Activated CD4-positive, alpha-beta memory T cell treated with anti-CD3 and anti-CD28 coated beads, Interleukin-2, amount 10 ng/mL, durations not matched to agents 7 days and 5 days (primary cell): ENCODE results near the gene RGS14. TPM values are rescaled to one million over a fixed set of nuclear protein-coding genes. Genes with fewer than 3 reads are reported as not detected.
A peak's percentile ranks its signal among the peaks of the same experiment; 100 is the strongest.

Source experiments
- CTCF ChIA-PET: fragments of 350-600 bp; sonication (Branson Sonifier 250); formaldehyde crosslinking; loops from one replicate; lab custom pipeline; 2021; ENCODE audit warnings: antibody characterized with exemption, inconsistent platforms; lab: Charles Lee
- POLR2A ChIA-PET: fragments of 350-600 bp; sonication (Branson Sonifier 250); formaldehyde crosslinking; loops from one replicate; lab custom pipeline; 2021; ENCODE audit warnings: antibody characterized with exemption; lab: Charles Lee
- DNase-seq: peaks from one replicate; pipeline ENCODE4 v3.0.0-alpha.2; 2020
- H3K27ac Mint-ChIP-seq: one replicate; pipeline ENCODE4 v1.8.0; 2021; ENCODE audit warnings: mild to moderate bottlenecking, mixed read lengths
- H3K27me3 Mint-ChIP-seq: one replicate; pipeline ENCODE4 v1.8.0; 2021; ENCODE audit warnings: mixed read lengths
- H3K36me3 Mint-ChIP-seq: one replicate; pipeline ENCODE4 v1.8.0; 2021; ENCODE audit warnings: low read depth, mixed read lengths
- H3K4me1 Mint-ChIP-seq: one replicate; pipeline ENCODE4 v1.8.0; 2021; ENCODE audit warnings: mixed read lengths
- H3K4me3 Mint-ChIP-seq: one replicate; pipeline ENCODE4 v1.8.0; 2021; ENCODE audit warnings: mild to moderate bottlenecking, mixed read lengths
- H3K9me3 Mint-ChIP-seq: one replicate; pipeline ENCODE4 v1.8.0; 2021; ENCODE audit warnings: mixed read lengths
- total RNA-seq, 2 experiments: library from RNA; stranded (reverse); gene quantifications; one replicate each; pipeline ENCODE4 v1.2.3, GENCODE V29; 2021

Gene RGS14
- total RNA-seq, 2 experiments from 2014 or later, result 103 to 107 TPM

DNA sequence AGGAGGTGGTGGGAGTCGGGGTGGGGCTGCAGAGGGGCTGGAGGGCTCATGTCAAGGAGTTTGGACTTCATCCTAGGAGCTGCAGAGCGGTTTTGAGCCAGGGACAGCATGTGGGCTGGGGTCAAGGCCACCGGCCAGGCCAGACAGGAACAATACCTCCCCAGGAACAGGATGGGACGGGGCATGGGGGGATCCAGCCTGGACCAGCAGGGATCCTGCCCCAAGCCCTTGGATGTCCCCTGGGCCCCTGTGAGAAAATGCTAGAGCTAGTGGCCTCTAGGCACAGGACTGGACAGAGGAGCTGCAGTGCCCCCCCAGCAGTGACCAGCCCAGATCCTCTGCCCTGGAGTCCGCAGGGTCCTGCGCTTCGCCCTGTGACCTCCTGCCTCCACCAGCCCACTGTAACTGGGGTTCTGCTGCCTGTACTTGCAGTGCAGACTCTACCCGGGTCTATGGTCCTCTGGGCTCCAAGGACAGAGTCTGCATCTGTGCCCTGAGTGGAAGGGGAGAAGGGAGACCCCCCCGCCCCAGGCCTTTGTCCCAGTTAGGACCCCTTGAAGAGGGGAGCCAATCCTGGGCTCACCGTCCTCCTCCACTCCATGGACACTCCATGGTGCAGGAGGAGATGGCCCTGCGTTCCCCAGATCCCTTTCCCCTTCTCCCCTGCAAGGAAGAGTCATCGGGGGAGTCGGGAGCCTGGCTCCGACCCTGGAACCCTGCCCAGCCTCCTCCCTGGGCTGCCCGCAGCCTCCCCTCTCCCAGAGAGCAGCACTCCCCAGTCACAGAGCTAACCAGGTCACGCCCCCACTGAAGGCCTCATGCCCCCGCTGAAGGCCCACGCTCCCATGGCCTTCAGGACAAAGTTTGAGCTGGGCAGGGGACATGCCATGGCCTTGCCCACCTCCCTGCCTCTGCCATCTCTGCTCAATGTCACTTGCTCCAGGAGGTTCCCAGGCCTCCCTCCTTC, 43.1 kb upstream of the RGS14 start:
- no peaks in the 10 kb centered on the region for H3K9me3 Mint-ChIP-seq
- no peaks in the 10 kb centered on the region for H3K27me3 Mint-ChIP-seq
- H3K27ac Mint-ChIP-seq, result no peak overlapping the region
- peaks cover 59% of the 10 kb centered on the region for H3K4me1 Mint-ChIP-seq
- peaks cover 21% of the 10 kb centered on the region for H3K36me3 Mint-ChIP-seq
- H3K4me3 Mint-ChIP-seq, result no peak overlapping the region
- ChIA-PET POLR2A (interaction anchor here (0.7 to 6.2 kb wide), 3 partner anchors 36 to 136 kb away, joined by 3 to 48 read pairs (median 4); partner anchors contain the start of gene LMAN2), CTCF (interaction anchor here (6.6 kb wide), 1 partner anchor 75 kb away, joined by 49 read pairs; no protein-coding TSS in a partner anchor)
- no peak for DNase-seq

DNA sequence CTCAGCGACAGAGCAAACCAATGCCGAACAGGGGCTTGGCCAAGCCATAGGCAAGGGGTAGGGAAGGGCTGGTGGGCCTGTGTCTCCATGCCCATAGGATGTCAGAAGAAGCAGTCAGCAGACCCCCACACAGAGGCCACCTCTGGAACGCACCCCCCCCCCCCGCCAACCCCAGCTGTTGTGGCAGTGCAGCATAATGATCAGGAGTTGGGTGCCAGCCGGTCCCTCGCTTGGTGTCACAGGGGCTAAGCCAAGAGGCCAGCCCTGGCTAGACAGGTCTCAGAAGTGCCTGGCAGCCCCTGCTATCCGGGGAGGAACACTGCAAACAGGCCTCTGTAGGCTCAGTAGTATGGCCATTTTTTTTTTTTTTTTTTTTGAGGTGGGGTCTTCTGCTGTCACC, 42.3 kb upstream of the RGS14 start:
- no peaks in the 10 kb centered on the region for H3K9me3 Mint-ChIP-seq
- H3K27me3 Mint-ChIP-seq, result no peaks in the 10 kb centered on the region
- no peak overlapping the region for H3K4me3 Mint-ChIP-seq
- ChIA-PET POLR2A (interaction anchor here (0.7 to 1.2 kb wide), 3 partner anchors 30 to 135 kb away, joined by 3 to 4 read pairs (median 3); no protein-coding TSS in a partner anchor), CTCF (interaction anchor here (1.3 to 6.6 kb wide), 4 partner anchors 11 to 139 kb away, joined by 3 to 49 read pairs (median 29); no protein-coding TSS in a partner anchor)
- no peak overlapping the region for H3K27ac Mint-ChIP-seq
- H3K4me1 Mint-ChIP-seq, result peaks cover 58% of the 10 kb centered on the region
- H3K36me3 Mint-ChIP-seq, result peaks cover 19% of the 10 kb centered on the region
- no peak for DNase-seq

DNA sequence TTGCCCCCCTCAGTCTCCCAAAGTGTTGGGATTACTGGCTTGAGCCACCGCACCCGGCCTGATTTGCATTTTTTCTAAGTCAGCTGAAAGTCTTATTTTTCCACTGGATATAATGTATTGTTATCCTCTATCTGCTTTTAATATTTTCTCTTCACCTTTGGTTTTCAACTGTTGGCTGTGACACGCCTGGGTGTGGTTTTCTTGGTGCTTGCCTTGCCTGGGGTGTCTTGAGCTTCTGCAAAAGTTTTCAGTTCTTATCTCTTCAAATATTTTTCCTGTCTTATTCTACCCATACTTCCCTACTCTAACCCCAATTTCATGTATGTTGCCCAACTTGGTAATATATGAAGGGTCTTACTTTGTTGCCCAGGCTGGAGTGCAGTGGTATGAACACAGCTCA, 41.7 kb upstream of the RGS14 start:
- CTCF ChIA-PET, result interaction anchor here (0.7 to 6.6 kb wide), 10 partner anchors 11 to 139 kb away, joined by 3 to 49 read pairs (median 6); no protein-coding TSS in a partner anchor
- POLR2A ChIA-PET, result interaction anchor here (0.7 to 1.2 kb wide), 4 partner anchors 29 to 134 kb away, joined by 3 to 4 read pairs (median 3); partner anchors contain the start of gene LMAN2
- Mint-ChIP-seq H3K27ac (no peak overlapping the region), H3K9me3 (no peaks in the 10 kb centered on the region), H3K4me3 (no peak overlapping the region), H3K27me3 (no peaks in the 10 kb centered on the region), H3K4me1 (peaks cover 53% of the 10 kb centered on the region), H3K36me3 (peaks cover 14% of the 10 kb centered on the region)
- DNase-seq, result no peak

DNA sequence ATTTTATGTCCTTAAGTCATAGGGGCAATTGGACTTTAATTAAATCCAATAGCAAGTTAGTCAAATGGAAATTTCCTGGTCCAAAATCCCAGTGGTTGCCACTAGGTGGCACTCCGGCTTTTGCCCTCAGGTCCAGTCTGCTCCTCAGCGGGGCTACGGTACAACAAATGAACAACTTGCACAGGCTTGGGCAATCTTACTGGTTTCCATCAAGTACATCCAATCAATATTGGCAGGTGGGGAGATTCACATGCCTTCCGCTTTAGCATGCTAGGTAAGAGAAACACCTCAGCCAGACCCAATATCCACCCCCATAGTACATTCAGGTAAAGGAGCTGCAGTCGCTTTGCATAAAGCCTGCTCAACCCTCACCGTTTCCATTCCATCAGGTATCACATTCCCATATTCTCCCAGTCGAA, 39.8 kb upstream of the RGS14 start:
- Mint-ChIP-seq H3K36me3 (peaks cover 17% of the 10 kb centered on the region), H3K4me1 (peaks cover 53% of the 10 kb centered on the region), H3K4me3 (no peak overlapping the region), H3K27ac (no peak overlapping the region), H3K9me3 (no peaks in the 10 kb centered on the region), H3K27me3 (no peaks in the 10 kb centered on the region)
- DNase-seq, result peak; percentile 81
- POLR2A ChIA-PET, result interaction anchor here (0.7 to 1.4 kb wide), 2 partner anchors 11 to 15 kb away, joined by 3 to 4 read pairs; partner anchors contain the start of genes PRELID1 and RAB24
- CTCF ChIA-PET, result interaction anchor here (0.5 to 6.6 kb wide), 19 partner anchors 9 to 204 kb away, joined by 3 to 49 read pairs (median 4); no protein-coding TSS in a partner anchor

DNA sequence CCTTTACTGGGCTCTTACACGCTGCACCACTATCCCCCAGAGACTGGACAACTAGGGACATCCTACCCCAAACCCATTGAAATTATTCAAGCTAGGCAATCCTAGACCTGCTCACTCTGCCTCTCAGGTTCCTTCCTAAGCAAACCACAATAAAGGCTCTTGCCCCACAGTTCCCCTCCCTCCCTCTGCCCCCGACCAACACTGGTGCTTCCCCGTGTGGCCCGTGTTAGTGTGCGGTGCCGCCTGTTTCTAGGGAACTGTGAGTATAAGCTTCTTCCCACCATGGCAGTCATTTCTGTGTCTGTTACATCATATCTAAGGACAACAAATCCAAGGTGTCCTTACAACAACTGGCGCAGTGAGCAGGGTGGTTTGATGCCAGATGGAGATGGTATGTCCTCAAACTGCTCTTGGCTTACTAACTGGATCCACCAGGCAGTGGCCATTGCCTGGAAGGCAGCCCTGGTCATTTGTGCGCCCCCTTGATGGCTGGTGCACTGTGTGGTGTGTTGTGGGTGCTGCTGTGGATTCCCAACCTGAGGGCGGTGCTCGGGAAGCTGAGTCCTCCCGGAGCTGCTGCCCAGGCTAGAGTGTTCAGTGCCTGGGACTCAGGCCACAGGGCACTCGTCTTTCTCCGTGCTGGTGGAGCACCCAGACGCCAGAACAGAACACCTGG, 37.7 kb upstream of the RGS14 start:
- Mint-ChIP-seq H3K4me1 (peaks cover 49% of the 10 kb centered on the region), H3K27me3 (no peaks in the 10 kb centered on the region), H3K4me3 (no peak overlapping the region), H3K9me3 (no peaks in the 10 kb centered on the region), H3K27ac (no peak overlapping the region), H3K36me3 (peaks cover 22% of the 10 kb centered on the region)
- no peak for DNase-seq
- ChIA-PET CTCF (interaction anchor here (1.4 to 6.6 kb wide), 6 partner anchors 11 to 182 kb away, joined by 3 to 49 read pairs (median 11); no protein-coding TSS in a partner anchor), POLR2A (interaction anchor here (1.2 to 1.5 kb wide), 2 partner anchors 70 to 125 kb away, joined by 4 read pairs; no protein-coding TSS in a partner anchor)

DNA sequence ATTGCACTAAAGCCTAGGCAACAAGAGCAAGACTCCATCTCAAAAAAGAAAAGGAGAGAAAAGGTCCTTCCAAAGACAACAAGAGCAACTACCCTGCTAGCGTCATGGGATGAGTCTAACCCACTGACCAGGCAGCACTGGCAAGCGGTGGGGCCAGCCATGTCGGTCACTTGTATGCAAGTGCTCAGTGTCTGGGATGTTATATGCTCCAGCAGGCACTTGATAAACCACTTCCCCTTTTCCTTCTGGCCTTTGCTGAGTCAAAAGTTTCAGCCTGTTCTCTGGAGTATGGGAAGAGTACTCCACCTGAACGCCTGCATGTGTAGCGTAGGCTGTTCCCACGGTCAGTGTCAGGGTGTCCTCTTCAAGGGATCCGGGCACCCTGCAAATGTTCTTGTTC, 36.8 kb upstream of the RGS14 start:
- H3K4me1 Mint-ChIP-seq, result peaks cover 43% of the 10 kb centered on the region
- ChIA-PET POLR2A (no interaction called here), CTCF (interaction anchor here (0.7 to 6.6 kb wide), 4 partner anchors 15 to 135 kb away, joined by 3 to 49 read pairs (median 4); no protein-coding TSS in a partner anchor)
- no peak overlapping the region for H3K4me3 Mint-ChIP-seq
- peak overlapping the region; percentile 58 for H3K27ac Mint-ChIP-seq
- no peaks in the 10 kb centered on the region for H3K27me3 Mint-ChIP-seq
- no peaks in the 10 kb centered on the region for H3K9me3 Mint-ChIP-seq
- peaks cover 21% of the 10 kb centered on the region for H3K36me3 Mint-ChIP-seq
- DNase-seq, result no peak

DNA sequence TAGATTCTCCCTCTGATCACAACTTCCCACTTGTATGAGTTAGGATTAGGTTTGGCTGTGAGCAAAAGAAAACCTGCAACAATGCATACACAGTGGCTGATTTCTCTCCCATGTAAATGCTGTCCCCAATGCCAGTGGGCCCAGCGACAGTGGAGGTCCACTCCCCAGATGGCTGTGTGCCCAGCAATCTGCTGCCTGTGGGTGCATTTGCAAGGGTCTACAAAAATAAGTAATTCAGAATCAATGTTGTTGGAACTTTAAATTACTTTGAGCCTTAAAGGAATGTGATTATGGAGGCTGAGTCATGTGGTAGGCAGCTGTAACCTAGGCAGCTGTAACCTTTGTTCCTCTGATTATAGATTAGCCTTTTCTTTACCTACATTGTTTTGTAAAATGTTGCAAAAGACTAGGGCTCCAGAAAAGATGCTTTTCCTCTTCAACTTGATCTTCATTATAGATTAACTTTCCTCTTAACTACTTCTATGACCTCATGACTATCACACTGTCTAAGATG, 31.8 kb upstream of the RGS14 start:
- no peak for DNase-seq
- CTCF ChIA-PET, result no interaction called here
- Mint-ChIP-seq H3K9me3 (no peaks in the 10 kb centered on the region), H3K4me3 (no peak overlapping the region), H3K4me1 (peaks cover 28% of the 10 kb centered on the region), H3K36me3 (peaks cover 35% of the 10 kb centered on the region), H3K27ac (no peak overlapping the region), H3K27me3 (no peaks in the 10 kb centered on the region)
- POLR2A ChIA-PET, result no interaction called here

DNA sequence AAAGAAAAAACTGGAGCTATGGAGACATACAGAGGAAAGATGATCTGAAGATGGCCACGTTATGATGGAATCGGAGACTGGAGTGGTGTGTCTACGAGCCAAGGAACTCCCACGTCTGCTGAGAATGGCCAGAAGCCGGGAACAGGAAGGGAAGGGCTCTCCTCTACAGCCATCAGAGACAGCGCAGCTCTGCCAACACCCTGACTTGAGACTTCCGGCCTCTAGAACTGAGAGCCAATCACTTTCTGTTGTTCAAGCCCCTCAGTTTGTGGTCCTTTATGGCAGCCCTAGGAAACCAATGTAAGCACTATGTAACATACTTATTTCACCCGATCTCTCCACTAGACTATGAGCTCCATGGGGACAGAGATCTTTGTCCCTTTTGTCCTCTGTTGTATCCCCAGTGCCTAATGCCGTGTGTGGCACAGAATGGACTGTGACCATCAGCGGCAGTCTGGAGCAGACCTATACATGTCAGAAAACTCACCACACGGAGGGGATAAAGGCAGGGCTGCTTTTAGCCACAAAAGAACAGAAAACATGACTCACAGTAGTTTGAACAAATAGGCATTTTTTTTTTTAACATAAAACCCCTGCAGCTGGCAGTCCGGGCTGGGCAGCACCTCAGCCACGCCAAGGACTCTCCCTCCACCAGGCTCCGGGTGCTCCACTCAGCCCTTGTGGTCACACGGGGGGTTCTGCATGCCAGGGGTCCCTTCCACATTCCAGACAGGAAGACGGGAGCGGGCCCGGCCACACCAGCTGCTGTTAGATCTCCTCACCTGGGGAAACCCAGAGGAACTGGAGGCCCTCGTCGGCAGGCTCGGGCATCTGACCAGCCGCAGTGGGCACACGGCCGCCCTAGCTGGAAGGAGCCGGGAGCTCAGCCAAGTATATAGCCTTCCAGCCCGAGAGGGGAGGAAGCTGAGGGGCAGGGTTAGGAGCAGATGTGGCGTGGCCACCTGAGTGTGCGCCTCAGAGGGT, 29.9 kb upstream of the RGS14 start:
- no peak overlapping the region for H3K4me3 Mint-ChIP-seq
- H3K36me3 Mint-ChIP-seq, result peaks cover 40% of the 10 kb centered on the region

DNA sequence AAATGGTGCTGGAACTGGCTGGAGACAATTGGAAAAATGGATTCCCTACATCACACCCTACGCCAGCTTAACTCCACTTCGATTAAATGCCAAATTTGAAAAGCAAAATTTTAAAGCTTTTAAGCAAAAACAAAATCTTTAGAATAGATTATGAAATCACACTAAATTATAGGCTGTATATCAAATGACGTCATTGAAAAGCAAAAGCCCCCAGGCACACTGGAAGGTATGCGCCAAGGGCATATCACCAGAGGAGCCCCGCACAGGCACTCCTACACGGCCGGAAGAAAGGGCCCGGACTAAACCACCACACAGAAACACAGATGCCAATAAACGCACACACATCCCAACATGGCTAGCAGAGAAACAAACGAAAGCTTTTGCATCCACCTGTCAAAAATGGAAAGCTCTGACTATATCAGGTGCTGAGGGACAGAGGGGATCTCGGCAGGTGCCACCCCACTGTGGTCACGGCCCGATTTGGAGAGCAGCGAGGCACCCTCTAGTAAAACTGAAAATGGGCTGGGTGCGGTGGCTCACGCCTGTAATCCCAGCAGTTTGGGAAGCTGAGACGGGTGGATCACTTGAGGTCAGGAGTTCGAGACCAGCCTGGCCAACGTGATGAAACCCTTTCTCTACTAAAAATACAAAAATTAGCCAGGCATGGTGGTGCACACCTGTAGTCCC, 29.0 kb upstream of the RGS14 start:
- Mint-ChIP-seq H3K4me3 (no peak overlapping the region), H3K4me1 (peaks cover 17% of the 10 kb centered on the region), H3K36me3 (peaks cover 47% of the 10 kb centered on the region), H3K27ac (no peak overlapping the region), H3K9me3 (no peaks in the 10 kb centered on the region), H3K27me3 (no peaks in the 10 kb centered on the region)
- ChIA-PET CTCF (interaction anchor here (1.1 to 2.1 kb wide), 3 partner anchors 7 to 22 kb away, joined by 3 to 11 read pairs (median 6); partner anchors contain the start of gene LMAN2), POLR2A (interaction anchor here (1.0 to 2.4 kb wide), 4 partner anchors 10 to 20 kb away, joined by 3 to 15 read pairs (median 4); partner anchors contain the start of gene MXD3)
- no peak for DNase-seq

More for the DNA sequence above, 29.9 kb upstream of the RGS14 start:
- POLR2A ChIA-PET, result interaction anchor here (0.6 to 2.4 kb wide), 6 partner anchors 10 to 101 kb away, joined by 3 to 15 read pairs (median 3); partner anchors contain the start of gene MXD3
- Mint-ChIP-seq H3K4me1 (peaks cover 24% of the 10 kb centered on the region), H3K27ac (peak overlapping the region; percentile 77), H3K27me3 (no peaks in the 10 kb centered on the region), H3K9me3 (no peaks in the 10 kb centered on the region)
- CTCF ChIA-PET, result interaction anchor here (0.7 to 2.1 kb wide), 11 partner anchors 8 to 135 kb away, joined by 3 to 11 read pairs (median 3); partner anchors contain the start of genes LMAN2 and RGS14
- no peak for DNase-seq

DNA sequence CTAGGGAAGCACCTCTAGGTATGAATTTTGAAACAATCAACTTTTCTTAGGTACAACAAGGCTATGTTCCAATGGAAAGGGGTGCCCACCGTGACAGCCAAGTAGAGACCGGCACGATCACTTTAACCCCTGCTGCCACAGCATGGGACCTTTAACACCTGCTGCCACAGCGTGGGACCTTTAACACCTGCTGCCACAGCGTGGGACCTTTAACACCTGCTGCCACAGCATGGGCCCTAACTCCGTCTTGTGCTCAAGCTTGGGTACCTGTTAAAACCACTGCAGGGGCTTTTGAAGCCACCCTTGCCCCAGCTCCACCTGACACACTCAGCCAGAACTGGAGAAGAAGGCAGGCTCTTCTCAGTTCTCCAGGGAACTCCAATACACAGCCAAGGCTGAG, 27.8 kb upstream of the RGS14 start:
- CTCF ChIA-PET, result no interaction called here
- DNase-seq, result no peak
- H3K9me3 Mint-ChIP-seq, result no peaks in the 10 kb centered on the region

More for the DNA sequence above, 27.8 kb upstream of the RGS14 start:
- peaks cover 54% of the 10 kb centered on the region for H3K36me3 Mint-ChIP-seq
- no peaks in the 10 kb centered on the region for H3K27me3 Mint-ChIP-seq
- H3K27ac Mint-ChIP-seq, result no peak overlapping the region
- peaks cover 14% of the 10 kb centered on the region for H3K4me1 Mint-ChIP-seq
- no peak overlapping the region for H3K4me3 Mint-ChIP-seq
- POLR2A ChIA-PET, result interaction anchor here (0.5 kb wide), 1 partner anchor 23 kb away, joined by 5 read pairs; no protein-coding TSS in a partner anchor
